VCaP (cell line): ENCODE data around the gene BNC2.

Source experiments
- H3K27ac ChIP-seq: fragments of 450-650 bp; 2 replicates; pipeline ENCODE4 v1.5.1; 2017
- CTCF ChIP-seq: fragments of 450-650 bp; conservative IDR thresholded peaks from 2 replicates; pipeline ENCODE4 v1.5.1; 2017; ENCODE audit warnings: mild to moderate bottlenecking, moderate library complexity

BNC2 gene

GRCh38 chr9:16371306-16371705 lies 499.2 kb downstream of the BNC2 start:
- no peak overlapping the region for H3K27ac ChIP-seq

GRCh38 chr9:16370647-16371046 lies 499.8 kb downstream of the BNC2 start:
- no peak overlapping the region for H3K27ac ChIP-seq
- no peak for TF ChIP-seq CTCF

More at GRCh38 chr9:16371306-16371705, 499.2 kb downstream of the BNC2 start:
- TF ChIP-seq CTCF: no peak

GRCh38 chr9:16369427-16369826 lies 501.0 kb downstream of the BNC2 start:
- TF ChIP-seq CTCF: no peak
- no peak overlapping the region for H3K27ac ChIP-seq

- TF ChIP-seq CTCF: no peak
- no peak overlapping the region for H3K27ac ChIP-seq
Measured at GRCh38 chr9:16368237-16369087, 502.0 kb downstream of the BNC2 start.

- H3K27ac ChIP-seq: no peak overlapping the region
- TF ChIP-seq CTCF: no peak
Measured at GRCh38 chr9:16367605-16368231, 502.8 kb downstream of the BNC2 start.

GRCh38 chr9:16364347-16364746 lies 506.1 kb downstream of the BNC2 start:
- no peak for TF ChIP-seq CTCF

GRCh38 chr9:16363916-16364315 lies 506.6 kb downstream of the BNC2 start:
- H3K27ac ChIP-seq: no peak overlapping the region
- TF ChIP-seq CTCF: no peak

More at GRCh38 chr9:16364347-16364746, 506.1 kb downstream of the BNC2 start:
- no peak overlapping the region for H3K27ac ChIP-seq
